ENCODE results near the gene GMDS. TPM values are rescaled to one million over a fixed set of nuclear protein-coding genes. Genes with fewer than 3 reads are reported as not detected.

GMDS gene
- total and polyA plus RNA-seq, 2 of the 8 experiments (the other 6 are each of a cell fraction or from before 2014, with no cell fraction given): 16.8 to 50.0 TPM

DNA sequence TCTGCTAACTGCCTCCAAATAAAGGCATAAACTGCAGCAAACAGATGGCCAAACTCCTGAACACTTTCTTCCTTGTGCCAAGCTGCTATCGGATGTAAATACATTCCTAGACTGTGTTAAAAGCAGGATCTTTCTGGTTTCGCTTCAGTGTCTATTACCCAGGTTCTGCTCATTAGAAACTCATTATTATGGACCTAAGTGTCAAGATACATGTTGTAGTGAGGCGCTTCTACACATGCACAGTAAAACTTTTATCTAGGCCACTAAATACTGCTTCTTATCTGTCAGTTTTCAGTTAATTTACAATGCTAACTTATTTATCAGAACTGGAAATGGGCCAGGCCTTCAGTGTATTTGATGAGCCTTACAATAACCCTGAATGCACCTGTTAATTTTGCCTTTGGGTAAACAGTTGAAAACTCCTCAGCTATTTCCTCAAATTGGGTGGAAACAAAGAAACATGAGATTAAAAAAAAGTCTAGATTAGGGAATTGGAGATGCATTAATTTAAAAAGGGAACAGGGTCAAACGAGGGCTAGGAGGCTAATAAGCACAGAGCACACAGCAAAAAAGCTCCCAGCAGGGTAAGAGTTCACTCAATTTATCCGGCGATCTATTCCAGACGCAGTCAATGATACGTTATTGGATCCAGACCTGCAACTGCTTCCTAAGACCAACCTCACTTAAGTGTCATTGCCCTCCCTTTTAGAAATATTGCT is 395.1 kb downstream of the GMDS start (continued):
- TF ChIP-seq TAF1 (IDR thresholded peaks at IDR 0.05; ENCODE audit: low read depth, low read length): no peak
- TF ChIP-seq, protein P1, sequence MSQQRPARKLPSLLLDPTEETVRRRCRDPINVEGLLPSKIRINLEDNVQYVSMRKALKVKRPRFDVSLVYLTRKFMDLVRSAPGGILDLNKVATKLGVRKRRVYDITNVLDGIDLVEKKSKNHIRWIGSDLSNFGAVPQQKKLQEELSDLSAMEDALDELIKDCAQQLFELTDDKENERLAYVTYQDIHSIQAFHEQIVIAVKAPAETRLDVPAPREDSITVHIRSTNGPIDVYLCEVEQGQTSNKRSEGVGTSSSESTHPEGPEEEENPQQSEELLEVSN (IDR thresholded peaks at IDR 0.05): no peak
